ENCODE data around the gene NT5C1A.
A peak's percentile ranks its signal among the peaks of the same experiment; 100 is the strongest.

Gene NT5C1A

DNA sequence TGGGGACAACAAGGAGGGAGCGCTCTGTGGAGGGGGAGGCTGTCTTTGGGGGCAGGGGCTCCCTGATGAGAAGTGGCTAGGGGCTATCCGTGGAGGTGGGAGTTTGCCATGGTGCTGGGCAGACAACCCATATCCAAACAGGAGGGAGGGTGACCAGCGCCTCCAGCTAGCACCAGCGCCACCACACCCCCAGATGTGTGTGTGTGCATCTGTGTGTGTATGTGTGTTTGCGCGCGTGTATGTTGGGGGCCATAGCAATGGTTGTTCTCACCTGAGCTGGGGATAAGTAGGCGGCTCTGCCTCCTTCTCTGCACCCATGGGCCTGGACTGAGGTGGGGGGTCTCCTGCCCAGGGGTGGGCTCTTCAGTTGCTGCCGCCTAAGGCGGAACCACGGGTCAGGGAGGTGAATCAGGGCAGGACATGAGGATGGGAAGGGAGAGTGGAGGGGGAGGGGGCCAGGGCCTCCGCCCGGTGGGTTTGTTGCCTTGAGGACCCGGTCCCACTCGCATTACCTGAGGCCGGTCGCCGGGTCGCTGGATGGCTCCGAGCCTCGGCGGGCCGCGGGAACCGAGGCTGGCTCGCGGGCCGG, 19.0 kb upstream of the NT5C1A start:
- DNase-seq, result peak in 2 of 10 donors; percentile 21 to 84
- intact Hi-C loops (cut with DNase I), result no loop called here

DNA sequence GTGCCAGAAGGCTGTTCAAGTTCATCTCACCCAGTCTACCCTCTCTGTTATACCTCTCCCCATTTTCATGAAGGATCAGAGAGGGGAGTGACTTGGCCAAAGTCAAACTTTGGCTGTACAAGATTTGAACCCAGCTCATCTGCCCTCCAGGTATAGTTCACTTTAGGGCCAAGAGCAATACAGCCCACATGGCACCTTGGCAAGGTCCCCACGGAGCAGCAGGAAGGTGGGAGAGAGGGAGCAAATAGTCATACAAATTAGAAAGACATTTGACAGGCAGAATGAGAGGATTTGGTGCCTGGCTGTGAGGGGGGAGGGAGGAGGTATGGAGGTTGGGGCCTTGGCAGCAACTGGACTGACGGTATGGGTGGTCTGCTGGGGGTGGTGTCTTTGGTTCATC, 18.3 kb upstream of the NT5C1A start:
- intact Hi-C loops (cut with DNase I), result no loop called here
- DNase-seq, result no peak

DNA sequence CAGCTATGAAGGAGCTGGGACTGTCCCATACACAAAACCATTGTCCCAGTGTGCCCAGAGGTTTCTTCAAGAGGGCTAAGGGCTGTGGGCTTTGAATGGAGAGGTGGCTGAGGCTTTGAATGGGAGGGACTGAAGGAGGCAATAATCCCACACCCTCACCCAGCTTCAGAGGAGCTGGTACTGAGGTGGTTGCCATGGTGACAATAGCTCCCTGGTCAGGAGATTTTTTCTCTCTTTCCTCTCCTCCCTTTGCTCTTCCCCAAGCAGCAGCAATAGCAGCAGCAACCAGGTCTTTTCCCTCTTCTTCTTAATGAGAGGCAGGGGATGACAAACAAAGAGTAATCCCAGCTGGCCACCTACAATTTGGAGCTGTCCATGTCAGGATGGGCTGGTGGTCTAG, 17.7 kb upstream of the NT5C1A start:
- intact Hi-C loops (cut with DNase I), result no loop called here

DNA sequence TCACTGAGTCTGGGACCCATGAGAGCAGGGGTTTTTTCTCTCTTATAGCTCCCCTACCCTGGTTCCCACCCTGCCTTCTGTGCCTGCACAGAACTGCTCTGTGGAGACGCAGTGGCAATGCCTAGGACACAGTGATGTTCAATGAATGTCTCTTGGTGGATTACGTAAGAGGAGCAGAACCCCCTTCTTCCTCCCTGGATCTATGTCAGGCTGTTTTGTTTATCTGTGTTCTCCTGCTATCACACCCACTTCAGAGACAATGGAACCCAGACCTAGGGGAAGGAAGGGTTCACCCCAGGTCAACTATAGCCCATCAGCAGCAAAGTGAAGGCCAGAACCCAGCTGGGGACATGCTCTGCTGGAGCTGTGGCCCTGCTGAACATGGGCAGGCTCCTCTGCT, 17.3 kb upstream of the NT5C1A start:
- DNase-seq, result no peak
- intact Hi-C loops (cut with DNase I), result no loop called here

More for the DNA sequence above, 17.7 kb upstream of the NT5C1A start:
- peak in 5 of 10 donors; percentile 34 to 87 (median 36) for DNase-seq

DNA sequence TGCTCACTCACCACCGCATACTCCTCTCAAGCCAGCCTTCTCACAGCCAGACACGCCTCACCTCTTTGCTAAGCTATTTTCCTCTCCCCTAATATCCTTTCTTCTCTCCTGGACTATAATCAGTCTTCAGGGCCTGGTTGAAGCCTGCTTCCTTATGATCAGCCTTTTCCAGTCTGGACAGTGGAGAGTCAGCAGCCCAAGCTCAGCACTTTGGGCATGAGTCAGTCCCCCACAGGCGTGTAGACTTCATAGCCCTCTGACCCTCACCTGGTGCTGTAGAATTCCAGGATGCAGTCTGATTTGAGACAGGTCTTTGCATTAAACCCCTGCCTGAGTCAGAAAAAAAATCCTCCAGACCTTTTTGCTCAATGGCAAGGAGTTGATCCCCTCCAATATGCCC, 16.8 kb upstream of the NT5C1A start:
- intact Hi-C loops (cut with DNase I), result no loop called here
- DNase-seq, result no peak

DNA sequence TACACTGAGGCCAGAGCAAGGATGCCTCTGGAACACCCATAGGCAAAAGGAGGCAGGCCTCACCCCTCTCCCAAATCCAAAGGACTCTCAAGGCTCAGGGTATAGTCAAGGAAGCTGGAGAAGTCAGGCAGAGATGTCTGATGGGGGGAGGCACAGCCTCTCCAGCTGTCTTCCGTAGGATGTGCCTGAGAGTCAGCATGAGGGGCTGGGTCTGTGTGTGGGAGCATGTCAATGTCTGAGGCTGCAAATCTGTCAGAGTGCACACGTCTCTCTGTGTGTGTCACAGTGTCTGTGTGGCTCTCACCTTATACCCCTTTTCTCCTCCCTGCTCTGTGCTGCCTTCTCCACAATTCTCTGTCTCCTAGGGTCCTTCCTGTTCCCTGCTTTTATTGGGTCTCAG, 15.3 kb upstream of the NT5C1A start:
- DNase-seq, result no peak

DNA sequence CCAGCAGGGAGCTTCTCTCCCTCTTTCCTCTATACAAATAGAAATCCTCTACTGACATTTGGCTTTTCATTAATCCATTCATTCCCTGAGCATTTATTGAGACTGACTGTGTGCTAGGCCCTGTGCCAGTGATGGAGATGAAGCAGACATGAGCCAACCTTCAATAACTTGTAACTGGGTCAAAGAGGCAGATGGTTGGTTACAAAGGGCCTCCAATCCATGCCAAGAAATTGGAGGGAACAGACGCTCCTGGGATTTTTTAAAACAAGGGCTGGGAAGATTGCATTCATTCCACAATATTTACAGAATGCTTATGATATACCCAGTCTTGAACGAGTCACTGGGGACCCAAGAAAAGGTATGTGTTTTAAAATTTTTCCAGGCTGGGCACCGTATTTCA, 13.2 kb upstream of the NT5C1A start:
- DNase-seq, result no peak
- intact Hi-C loops (cut with DNase I), result no loop called here

More for the DNA sequence above, 15.3 kb upstream of the NT5C1A start:
- intact Hi-C loops (cut with DNase I), result no loop called here

DNA sequence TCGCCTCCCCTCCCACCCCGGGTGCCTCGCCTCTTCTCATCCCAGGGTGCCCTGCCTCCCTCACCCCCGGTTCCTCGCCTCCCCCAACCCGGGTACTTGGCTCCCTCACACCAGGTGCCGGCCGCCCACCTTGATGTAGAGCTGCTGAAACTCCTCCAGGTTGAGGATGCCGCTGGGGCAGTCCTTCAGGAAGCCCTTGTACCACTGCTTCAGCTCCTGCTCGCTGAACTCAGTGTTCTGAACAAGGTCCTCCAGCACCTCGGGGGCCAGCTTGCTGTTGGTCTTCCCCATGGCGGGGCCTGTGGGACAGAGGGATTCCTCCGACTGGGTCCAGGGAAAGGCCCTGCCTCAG, 12.4 kb upstream of the NT5C1A start:
- DNase-seq, result no peak
- intact Hi-C loops (cut with DNase I), result no loop called here

DNA sequence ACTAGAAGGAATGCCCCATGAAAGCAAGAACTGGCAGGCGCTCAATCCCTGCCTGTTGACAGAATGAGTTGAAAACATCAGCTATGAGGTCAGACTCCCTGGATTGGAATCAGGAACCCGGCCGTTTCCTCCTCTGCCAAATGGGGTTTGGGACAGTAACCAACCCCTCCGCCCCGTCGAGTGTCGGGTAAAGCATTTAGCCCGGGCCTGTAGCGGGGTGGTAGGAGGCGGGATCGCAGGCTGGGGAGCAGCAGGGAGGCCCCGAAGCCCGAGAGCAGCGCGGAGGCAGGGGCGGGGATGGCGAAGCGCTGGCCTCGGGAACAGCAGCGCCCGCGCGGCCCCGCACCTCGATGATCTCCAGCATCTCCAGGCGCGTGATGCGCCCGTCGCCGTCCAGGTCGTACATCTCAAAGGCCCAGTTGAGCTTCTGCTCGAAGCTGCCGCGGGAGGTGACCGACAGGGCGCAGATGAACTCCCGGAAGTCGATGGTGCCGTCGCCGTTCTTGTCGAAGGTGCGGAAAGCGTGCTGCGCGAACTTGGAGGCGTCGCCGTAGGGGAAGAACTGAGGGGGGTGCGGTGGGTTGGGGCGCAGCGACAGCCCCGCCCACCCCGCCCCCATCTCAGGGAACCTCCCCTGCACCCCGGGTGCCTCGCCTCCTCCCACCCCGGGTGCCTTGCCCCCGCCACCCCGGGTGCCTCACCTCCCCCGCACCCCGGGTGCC, 11.8 kb upstream of the NT5C1A start:
- no peak for DNase-seq

DNA sequence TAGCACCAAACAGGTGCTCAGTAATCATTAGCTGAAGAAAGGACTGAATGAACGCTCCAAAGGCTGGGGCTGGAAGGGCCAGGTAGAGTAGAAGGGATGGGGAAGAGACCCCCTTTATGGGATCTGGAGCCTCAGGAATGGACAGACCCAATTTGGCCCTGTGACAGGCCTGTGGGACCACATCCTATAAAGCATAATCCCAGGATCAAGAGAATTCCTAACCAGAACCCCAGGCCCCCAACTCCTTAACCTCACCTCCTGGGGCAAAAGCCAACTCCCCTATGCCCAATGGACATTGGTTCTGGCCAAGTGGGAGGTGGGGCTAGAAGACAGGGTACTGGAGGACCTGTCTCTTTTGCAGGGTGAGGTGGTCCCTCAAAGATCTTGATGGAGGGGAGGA, 10.1 kb upstream of the NT5C1A start:
- intact Hi-C loops (cut with DNase I), result no loop called here
- no peak for DNase-seq

More for the DNA sequence above, 11.8 kb upstream of the NT5C1A start:
- intact Hi-C loops (cut with DNase I), result no loop called here

DNA sequence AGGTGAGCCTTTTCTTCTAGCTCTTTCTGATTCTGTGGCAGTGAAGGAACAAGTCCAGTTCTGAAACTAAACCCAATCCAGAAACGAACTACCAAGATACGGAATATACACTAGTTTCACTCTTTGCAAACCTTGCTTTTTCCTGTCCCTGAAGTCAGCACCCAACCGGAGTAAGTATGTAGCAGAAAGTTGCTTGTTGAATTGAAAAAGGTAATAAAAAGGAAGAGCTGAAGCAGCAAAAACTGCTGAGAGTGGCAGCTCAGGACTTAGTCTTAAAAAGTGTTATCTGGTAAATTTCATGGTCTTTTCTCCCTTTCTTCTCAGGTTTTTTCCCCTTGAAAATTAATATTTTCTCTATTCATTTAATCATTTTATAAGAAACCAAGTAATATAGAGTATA, 9.4 kb upstream of the NT5C1A start:
- intact Hi-C loops (cut with DNase I), result no loop called here
- no peak for DNase-seq

DNA sequence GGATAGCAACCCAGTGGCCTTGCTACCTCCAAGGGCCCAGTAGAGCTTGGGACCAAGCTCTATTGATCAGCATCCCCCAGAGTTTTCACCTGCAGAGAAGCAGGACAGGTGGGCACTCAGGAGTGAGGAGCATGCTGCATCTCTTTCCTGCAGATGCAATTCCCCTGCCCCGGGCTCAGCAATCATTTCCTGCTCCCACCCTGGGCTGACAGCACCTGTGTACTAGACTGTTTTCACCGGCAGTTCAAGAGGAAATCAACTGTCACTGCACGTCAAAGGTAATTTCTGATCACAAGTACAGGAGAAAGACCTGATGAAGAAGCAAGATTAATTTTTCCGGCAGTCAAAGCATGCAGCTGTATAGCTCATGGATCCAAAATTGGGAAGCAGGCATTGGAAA, 8.8 kb upstream of the NT5C1A start:
- intact Hi-C loops (cut with DNase I), result no loop called here
- no peak for DNase-seq

DNA sequence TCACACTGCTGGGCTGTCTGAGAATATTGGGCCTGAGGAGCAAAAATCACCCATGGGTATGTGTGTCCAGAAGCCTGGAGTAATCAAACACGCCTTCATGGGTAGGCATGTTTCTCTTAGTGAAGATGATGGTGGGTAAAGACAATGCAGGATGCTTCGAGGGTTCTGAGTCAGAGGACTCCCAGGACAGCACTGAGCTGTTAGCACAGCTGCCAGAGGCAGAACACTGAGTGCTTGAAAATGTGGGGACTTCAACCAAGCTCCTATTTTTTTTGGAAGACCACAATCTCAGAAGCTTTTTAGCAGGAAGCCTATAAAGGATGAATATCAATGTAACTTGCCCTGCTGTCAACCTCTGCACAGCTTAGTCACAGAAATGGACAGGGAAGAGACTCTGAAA, 7.9 kb upstream of the NT5C1A start:
- intact Hi-C loops (cut with DNase I), result no loop called here
- DNase-seq, result no peak

DNA sequence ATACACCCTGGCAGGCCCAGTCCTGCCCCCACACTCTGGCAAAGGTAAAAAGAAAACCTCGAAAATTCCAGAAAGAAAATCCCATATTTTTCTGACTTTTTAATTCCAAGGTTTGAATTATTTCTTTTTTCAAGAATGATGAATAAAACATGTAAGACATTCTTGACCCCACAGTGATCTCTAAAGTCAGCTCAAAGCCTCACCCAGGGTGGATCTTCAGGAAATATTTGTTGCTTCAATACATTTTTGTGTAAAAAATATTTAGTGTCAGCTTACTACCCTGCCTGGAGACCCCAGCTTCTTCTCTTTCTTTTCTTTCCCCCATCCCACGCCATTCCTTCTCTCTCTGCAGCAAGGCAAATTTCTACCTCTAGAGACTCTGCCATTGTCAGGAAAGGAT, 7.0 kb upstream of the NT5C1A start:
- no peak for DNase-seq
- intact Hi-C loops (cut with DNase I), result no loop called here

DNA sequence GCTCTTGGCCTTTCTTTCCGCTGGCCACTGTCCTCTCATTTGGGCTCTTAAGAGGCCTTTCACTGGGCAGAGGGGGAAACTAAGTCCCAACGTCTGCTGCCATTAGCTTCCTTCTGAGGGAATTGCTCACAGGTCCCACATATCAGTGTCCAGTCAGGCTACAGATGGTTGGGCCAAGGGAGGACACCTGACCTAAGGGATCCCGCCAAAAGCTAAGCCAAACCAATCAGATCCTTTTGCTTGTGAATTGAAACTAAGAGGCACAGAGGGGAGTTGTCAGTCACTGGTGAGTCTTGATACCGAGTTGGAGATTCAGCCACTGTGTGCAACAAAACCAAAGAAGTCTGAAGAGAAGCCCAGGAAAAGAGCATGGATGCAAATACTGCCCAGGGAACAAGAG, 5.7 kb upstream of the NT5C1A start:
- DNase-seq, result peak in 1 of 10 donors; percentile 2
- intact Hi-C loops (cut with DNase I), result no loop called here

DNA sequence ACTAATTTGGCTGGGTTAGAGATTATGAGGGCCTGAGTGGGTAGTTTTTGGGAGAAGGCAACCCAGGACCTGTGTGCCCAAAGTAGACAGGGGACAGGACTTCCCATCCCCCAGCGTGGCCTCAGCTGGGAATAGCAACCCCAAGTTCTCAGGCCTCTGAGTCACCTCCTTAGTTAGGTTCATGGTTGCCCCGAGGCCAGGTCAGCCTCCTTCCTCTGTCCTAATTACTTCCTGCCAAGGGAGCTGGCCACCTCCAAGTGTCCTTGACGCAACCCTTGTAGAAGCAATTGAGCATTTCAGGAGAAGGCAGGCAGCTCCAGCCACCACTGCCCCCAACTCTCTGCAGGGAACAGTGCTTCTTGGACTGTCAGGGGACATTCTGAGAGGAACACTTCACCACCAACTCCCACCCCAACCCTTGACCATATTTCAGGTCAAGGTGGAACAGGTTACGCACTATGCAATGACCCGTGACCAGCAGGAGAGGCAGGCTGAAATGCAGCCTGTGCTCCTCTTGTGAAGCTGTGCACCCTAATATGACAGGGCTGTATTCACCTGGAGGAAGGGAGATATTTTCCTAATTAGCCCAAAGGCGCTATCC, 5.1 kb upstream of the NT5C1A start:
- peak in 1 of 10 donors; percentile 41 for DNase-seq
- intact Hi-C loops (cut with DNase I), result no loop called here

DNA sequence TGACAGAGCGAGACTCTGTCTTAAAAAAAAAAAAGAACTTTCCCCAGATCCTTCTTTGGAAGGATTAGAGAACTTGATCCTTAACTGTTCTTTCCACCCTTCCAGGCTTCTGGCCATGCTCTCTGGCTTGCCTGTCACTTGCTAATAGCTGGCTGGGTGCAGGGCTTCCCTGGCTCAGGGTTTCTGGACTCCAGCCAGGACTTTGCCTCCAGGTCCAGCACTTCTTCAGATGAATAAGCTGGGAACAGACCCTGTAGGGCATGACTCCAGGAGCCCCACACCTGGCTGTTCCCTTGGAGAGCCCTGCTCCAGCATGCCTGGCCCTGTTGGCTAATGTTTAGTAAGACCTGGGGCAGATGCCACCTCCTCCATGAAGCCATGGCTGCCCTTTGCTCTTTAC, 3.3 kb upstream of the NT5C1A start:
- peak in 1 of 10 donors; percentile 3 for DNase-seq
- intact Hi-C loops (cut with DNase I), result no loop called here

DNA sequence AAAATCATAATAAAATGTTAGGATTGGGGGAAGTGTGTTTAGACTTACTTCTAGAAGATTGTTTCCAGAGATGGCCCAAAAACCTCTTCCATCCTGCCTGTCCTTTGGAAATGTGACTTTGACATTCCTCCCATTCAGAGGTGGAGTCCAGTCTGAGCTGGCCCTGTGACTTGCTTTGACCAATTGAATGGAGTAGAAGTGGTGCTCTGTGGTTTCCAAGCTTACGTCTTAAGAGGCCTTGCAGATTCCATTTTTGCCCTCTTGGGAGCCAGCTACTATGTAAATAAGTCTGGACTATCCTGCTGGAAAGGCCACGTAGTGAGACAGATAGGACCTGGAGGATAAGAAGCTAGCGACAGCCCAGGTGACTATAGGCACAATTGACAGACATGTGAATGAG, 1.3 kb upstream of the NT5C1A start:
- peak in 1 of 10 donors; percentile 24 for DNase-seq

DNA sequence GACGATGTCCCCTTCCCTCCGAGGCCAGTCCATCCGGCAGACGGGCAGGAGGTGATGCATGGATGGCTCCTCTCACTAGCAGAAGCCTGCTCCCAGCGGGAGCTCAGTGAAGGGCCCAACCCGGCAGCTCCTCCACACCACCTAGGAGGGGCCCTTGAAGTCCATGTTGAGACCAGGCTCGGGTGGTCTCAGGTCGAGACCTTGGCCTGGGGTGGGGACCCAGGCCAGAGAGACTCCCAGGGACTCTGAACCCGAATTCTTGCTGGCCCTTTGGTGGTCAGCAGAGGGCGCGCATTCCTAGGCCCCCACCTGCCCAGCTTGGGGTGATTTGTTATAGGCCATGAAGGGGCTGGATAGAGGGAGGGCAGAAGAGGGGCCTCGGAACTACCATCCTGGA, 642 bp upstream of the NT5C1A start:
- DNase-seq, result peak in 6 of 10 donors; percentile 21 to 86 (median 30)
- intact Hi-C loops (cut with DNase I), result no loop called here

More for the DNA sequence above, 1.3 kb upstream of the NT5C1A start:
- intact Hi-C loops (cut with DNase I), result no loop called here

DNA sequence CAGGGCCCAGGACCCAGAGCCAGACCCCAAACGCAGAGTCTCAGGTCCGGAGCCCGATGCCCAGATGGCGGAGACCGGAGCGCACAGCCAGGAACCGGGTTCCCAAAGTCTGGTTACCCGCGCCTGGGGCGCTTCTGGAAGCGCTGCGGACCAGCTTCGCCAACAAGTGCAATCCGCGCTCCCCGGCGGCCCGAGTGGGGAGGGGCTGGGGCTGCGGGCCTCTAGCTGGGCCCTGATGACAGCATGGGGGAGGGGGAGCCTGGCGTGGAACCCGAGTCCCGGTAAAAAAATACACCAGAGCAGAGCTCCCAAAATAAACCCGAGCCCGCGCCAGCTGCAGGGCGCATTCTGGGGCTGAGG, 494 bp downstream of the NT5C1A start:
- intact Hi-C loops (cut with DNase I), result no loop called here

DNA sequence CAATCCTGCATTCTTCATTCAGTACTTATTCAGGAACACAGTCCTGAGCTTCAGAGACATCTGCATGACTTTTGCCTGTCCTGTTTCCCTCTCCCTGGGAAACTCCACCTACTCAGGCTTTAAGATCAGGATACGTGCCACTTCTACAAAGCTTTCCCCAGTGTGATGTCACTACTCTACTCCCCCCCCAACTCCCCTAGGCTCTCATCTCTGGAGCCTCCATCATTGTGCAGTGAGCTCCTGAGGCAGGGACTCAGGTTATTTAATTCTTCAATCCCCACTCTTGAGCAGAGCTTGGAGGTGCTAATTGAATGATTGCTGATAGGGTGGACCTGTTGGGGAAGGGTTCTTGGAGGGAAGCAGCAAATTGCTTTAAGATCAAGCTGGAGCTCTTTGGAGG, 1.2 kb downstream of the NT5C1A start:
- no peak for DNase-seq
- intact Hi-C loops (cut with DNase I), result no loop called here

More for the DNA sequence above, 494 bp downstream of the NT5C1A start:
- peak; percentile 38 to 95 (median 66) for DNase-seq

DNA sequence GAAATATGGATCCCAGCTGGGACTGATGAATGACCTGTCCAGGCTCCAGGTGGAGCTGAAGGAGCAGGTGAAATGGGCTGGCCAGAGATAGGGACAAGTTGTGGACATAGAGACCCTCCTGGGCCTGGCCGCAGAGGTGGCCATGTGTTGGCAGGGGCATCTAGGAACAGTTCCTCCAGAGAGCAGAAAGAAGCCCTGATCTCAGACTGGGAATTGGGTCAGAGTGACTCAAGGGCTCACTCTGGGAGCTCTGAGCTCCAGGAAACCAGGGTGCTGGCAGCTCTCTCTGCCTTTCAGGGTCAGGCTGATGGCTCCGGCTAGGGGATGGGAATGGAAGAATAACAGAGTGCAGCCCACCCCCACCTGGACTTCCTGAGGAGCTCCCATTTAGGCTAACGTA, 3.0 kb downstream of the NT5C1A start:
- intact Hi-C loops (cut with DNase I), result no loop called here
- peak in 1 of 10 donors; percentile 26 for DNase-seq

Data from posterior cingulate gyrus (tissue), 11 donors.